ENCODE data around the gene THAP11. TPM values are rescaled to one million over a fixed set of nuclear protein-coding genes. Genes with fewer than 3 reads are reported as not detected.

THAP11 gene
- total and polyA plus RNA-seq, 2 of the 13 experiments (the other 11 are each of a cell fraction or from before 2014, with no cell fraction given): 44.2 to 53.4 TPM

- TF ChIP-seq ZXDC (CRISPR knock-in tag; IDR thresholded peaks at IDR 0.05) (no peak; the same call in 1 of the 2 replicates), ZFP37 (CRISPR knock-in tag; IDR thresholded peaks at IDR 0.05; ENCODE audit: borderline replicate concordance) (peak; percentile 34; the same call in 1 of the 2 replicates), SIN3B (IDR thresholded peaks at IDR 0.05; ENCODE audit: low read length) (0 out of 2 replicates have a peak, but pooled peaks have one; percentile 13), KMT2B (CRISPR knock-in tag; IDR thresholded peaks at IDR 0.05) (peak; percentile 50; the same call in 1 of the 2 replicates), ZNF784 (CRISPR knock-in tag; IDR thresholded peaks at IDR 0.05; ENCODE audit: borderline replicate concordance) (peak; percentile 53; the same call in 1 of the 2 replicates), GRHL1 (CRISPR knock-in tag; conservative IDR thresholded peaks at IDR 0.05) (no peak), EED (CRISPR knock-in tag; IDR thresholded peaks at IDR 0.05) (peak; percentile 86), ZNF570 (CRISPR knock-in tag; IDR thresholded peaks at IDR 0.05; ENCODE audit: borderline replicate concordance) (no peak), MTF1 (CRISPR knock-in tag; IDR thresholded peaks at IDR 0.05) (0 out of 2 replicates have a peak, but pooled peaks have one; percentile 30), ZBTB33 (CRISPR knock-in tag; IDR thresholded peaks at IDR 0.05) (no peak), ZSCAN12 (CRISPR knock-in tag; IDR thresholded peaks at IDR 0.05) (0 out of 2 replicates have a peak, but pooled peaks have one; percentile 10), ZNF33B (CRISPR knock-in tag; IDR thresholded peaks at IDR 0.05) (no peak), GTF2F1 (IDR thresholded peaks at IDR 0.05; ENCODE audit: low read length) (no peak), ZNF761 (CRISPR knock-in tag; conservative IDR thresholded peaks at IDR 0.05) (0 out of 2 replicates have a peak, but pooled peaks have one; percentile 79), E2F2 (CRISPR knock-in tag; IDR thresholded peaks at IDR 0.05; ENCODE audit: borderline replicate concordance) (0 out of 2 replicates have a peak, but pooled peaks have one; percentile 68), NFKB2 (CRISPR knock-in tag; IDR thresholded peaks at IDR 0.05; ENCODE audit: borderline replicate concordance) (peak; percentile 88; the same call in 1 of the 2 replicates), ZNF782 (CRISPR knock-in tag; IDR thresholded peaks at IDR 0.05; ENCODE audit: borderline replicate concordance) (peak; percentile 93), U2AF1 (optimal IDR thresholded peaks at IDR 0.05; ENCODE audit: low read depth, low read length) (no peak)
These were observed 51.0 kb downstream of the THAP11 start, which contains the start of gene PSKH1 (continued) for GRCh38 chr16:67892899-67893742.

Data from HepG2 (cell line).